ENCODE data around the gene SEPTIN12. TPM values are rescaled to one million over a fixed set of nuclear protein-coding genes. Genes with fewer than 3 reads are reported as not detected.

SEPTIN12 gene
- total and polyA plus RNA-seq, 4 donors, result not detected

- 86% methylated on average over 26 of the region's 26 CpGs for WGBS
- no peak for DNase-seq (ENCODE audit: low spot score)
- Histone ChIP-seq H3K4me1 (ENCODE audit: control insufficient read depth in 4 of 4, insufficient read depth in 4 of 4, low read length in 3 of 4) (peaks cover 0 to 37% (median 11%) of the 10 kb centered on the region in 4 donors), H3K27me3 (ENCODE audit: control insufficient read depth in 4 of 4, insufficient read depth in 4 of 4, low read length in 3 of 4) (no peaks in the 10 kb centered on the region), H3K36me3 (ENCODE audit: control insufficient read depth in 4 of 4, insufficient read depth in 3 of 4, low read depth in 1 of 4, low read length in 3 of 4) (peaks cover 6 to 17% (median 11%) of the 10 kb centered on the region in 4 donors), H3K9me3 (ENCODE audit: control insufficient read depth in 4 of 4, low read length in 3 of 4) (no peaks in the 10 kb centered on the region), H3K9ac (ENCODE audit: low read depth in 1 of 2, low read length in 2 of 2) (no peak overlapping the region), H3K27ac (ENCODE audit: low read depth in 1 of 2, low read length in 2 of 2) (no peak overlapping the region), H3K4me3 (ENCODE audit: low read depth in 1 of 3, low read length in 3 of 3) (no peak overlapping the region)
- no peak for TF ChIP-seq TAF1 (conservative IDR thresholded peaks at IDR 0.05)
- no peak for TF ChIP-seq RAD21 (IDR thresholded peaks at IDR 0.05)
- TF ChIP-seq NR2F2 (IDR thresholded peaks at IDR 0.05), result no peak
- no peak for TF ChIP-seq HNF4A (conservative IDR thresholded peaks at IDR 0.05)
- TF ChIP-seq, protein P1, sequence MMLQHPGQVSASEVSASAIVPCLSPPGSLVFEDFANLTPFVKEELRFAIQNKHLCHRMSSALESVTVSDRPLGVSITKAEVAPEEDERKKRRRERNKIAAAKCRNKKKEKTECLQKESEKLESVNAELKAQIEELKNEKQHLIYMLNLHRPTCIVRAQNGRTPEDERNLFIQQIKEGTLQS (IDR thresholded peaks at IDR 0.05), result no peak
- no peak for TF ChIP-seq CTCF (IDR thresholded peaks at IDR 0.05; ENCODE audit: low read depth, low read length, missing input control)
- TF ChIP-seq GABPA (IDR thresholded peaks at IDR 0.05 in 1 of 2, conservative IDR thresholded peaks at IDR 0.05 in 1 of 2), result no peak
- TF ChIP-seq EGR1 (IDR thresholded peaks at IDR 0.05; ENCODE audit: low read depth in 2 of 2), result no peak
- TF ChIP-seq, protein P2, sequence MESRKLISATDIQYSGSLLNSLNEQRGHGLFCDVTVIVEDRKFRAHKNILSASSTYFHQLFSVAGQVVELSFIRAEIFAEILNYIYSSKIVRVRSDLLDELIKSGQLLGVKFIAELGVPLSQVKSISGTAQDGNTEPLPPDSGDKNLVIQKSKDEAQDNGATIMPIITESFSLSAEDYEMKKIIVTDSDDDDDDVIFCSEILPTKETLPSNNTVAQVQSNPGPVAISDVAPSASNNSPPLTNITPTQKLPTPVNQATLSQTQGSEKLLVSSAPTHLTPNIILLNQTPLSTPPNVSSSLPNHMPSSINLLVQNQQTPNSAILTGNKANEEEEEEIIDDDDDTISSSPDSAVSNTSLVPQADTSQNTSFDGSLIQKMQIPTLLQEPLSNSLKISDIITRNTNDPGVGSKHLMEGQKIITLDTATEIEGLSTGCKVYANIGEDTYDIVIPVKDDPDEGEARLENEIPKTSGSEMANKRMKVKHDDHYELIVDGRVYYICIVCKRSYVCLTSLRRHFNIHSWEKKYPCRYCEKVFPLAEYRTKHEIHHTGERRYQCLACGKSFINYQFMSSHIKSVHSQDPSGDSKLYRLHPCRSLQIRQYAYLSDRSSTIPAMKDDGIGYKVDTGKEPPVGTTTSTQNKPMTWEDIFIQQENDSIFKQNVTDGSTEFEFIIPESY (IDR thresholded peaks at IDR 0.05), result no peak
These were observed 16.0 kb upstream of the SEPTIN12 start for GRCh38 chr16:4803898-4804762.

DNA sequence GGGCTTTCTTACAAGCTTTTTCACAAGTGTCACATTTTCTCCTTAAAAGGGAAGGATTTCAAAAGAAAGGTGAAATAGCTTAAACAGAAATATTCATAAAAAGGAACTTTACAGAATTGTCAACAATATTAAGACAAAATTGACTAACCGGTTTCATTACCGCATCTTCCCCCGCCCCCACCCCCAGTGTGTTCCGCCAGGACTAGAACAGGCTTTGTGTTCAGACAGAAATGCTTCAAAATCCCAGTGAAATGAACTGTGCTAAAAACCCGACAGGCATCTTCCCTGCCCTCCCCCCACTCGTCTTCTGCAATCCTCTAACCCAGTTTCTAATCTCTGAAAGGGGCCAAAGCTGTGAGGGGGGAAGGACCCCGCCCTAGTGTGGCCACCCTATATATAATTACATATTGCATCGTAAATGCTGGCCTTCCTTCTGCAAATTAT, 15.3 kb upstream of the SEPTIN12 start:
- H3K9ac ChIP-seq (ENCODE audit: low read depth in 1 of 2, low read length in 2 of 2), result no peak overlapping the region
- H3K27me3 ChIP-seq (ENCODE audit: control insufficient read depth in 4 of 4, insufficient read depth in 4 of 4, low read length in 3 of 4), result no peaks in the 10 kb centered on the region
- DNase-seq (ENCODE audit: low spot score), result no peak
- H3K27ac ChIP-seq (ENCODE audit: low read depth in 1 of 2, low read length in 2 of 2), result peak overlapping the region in 1 of 2 donors; percentile 47
- 62% methylated on average over 8 of the region's 8 CpGs for WGBS
- peaks cover 6 to 21% (median 9%) of the 10 kb centered on the region in 4 donors for H3K36me3 ChIP-seq (ENCODE audit: control insufficient read depth in 4 of 4, insufficient read depth in 3 of 4, low read depth in 1 of 4, low read length in 3 of 4)
- no peak overlapping the region for H3K4me3 ChIP-seq (ENCODE audit: low read depth in 1 of 3, low read length in 3 of 3)
- H3K9me3 ChIP-seq (ENCODE audit: control insufficient read depth in 4 of 4, low read length in 3 of 4), result no peaks in the 10 kb centered on the region
- peaks cover 0 to 37% (median 11%) of the 10 kb centered on the region in 4 donors for H3K4me1 ChIP-seq (ENCODE audit: control insufficient read depth in 4 of 4, insufficient read depth in 4 of 4, low read length in 3 of 4)
- TF ChIP-seq MAX (IDR thresholded peaks at IDR 0.05) (no peak), SP1 (IDR thresholded peaks at IDR 0.05) (no peak), JUND (IDR thresholded peaks at IDR 0.05) (no peak), FOXA1 (IDR thresholded peaks at IDR 0.05) (no peak), RXRA (IDR thresholded peaks at IDR 0.05) (no peak), EGR1 (IDR thresholded peaks at IDR 0.05; ENCODE audit: low read depth in 2 of 2) (no peak), TAF1 (conservative IDR thresholded peaks at IDR 0.05) (no peak), FOXA2 (IDR thresholded peaks at IDR 0.05) (no peak), HNF4G (IDR thresholded peaks at IDR 0.05) (no peak), YY1 (IDR thresholded peaks at IDR 0.05) (no peak), NR2F2 (IDR thresholded peaks at IDR 0.05) (no peak), HNF4A (conservative IDR thresholded peaks at IDR 0.05) (no peak), CTCF (IDR thresholded peaks at IDR 0.05; ENCODE audit: low read depth, low read length, missing input control) (no peak), GABPA (IDR thresholded peaks at IDR 0.05 in 1 of 2, conservative IDR thresholded peaks at IDR 0.05 in 1 of 2) (no peak)
- TF ChIP-seq, protein P2 (IDR thresholded peaks at IDR 0.05), result no peak
- TF ChIP-seq, protein P1 (IDR thresholded peaks at IDR 0.05), result no peak
